ENCODE results near the gene GRIN1. TPM values are rescaled to one million over a fixed set of nuclear protein-coding genes. Genes with fewer than 3 reads are reported as not detected.

The GRIN1 gene
- total RNA-seq, 4 donors from 2014 or later, result 0.14 TPM; not detected in 3

- Histone ChIP-seq H3K4me1 (no peaks in the 10 kb centered on the region), H3K27ac (peak overlapping the region in 1 of 4 donors; percentile 36), H3K9me3 (no peaks in the 10 kb centered on the region), H3K27me3 (peaks cover 31% of the 10 kb centered on the region), H3K4me3 (no peak overlapping the region), H3K36me3 (no peaks in the 10 kb centered on the region)
- peak; percentile 71 for DNase-seq
- intact Hi-C loops (cut with DNase I; ENCODE audit: low total_unique reads) (no loop called here), in situ Hi-C loops (cut with MboI; ENCODE audit: low pct_ligation_motif_present in 1 of 4, low pct_unique_long_range_greater_than_20kb in 1 of 4, low sequenced_read_pairs in 3 of 4) (no loop called here)
- TF ChIP-seq POLR2A (IDR thresholded peaks at IDR 0.05), result no peak
- TF ChIP-seq CTCF (IDR thresholded peaks at IDR 0.05), result no peak
- no peak for TF ChIP-seq EP300 (IDR thresholded peaks at IDR 0.05; ENCODE audit: low read depth)
- no peak for TF ChIP-seq POLR2AphosphoS5 (IDR thresholded peaks at IDR 0.05)
- WGBS, 2 donors (ENCODE audit: low coverage in 1 of 2), result 20 to 25% methylated on average over 2 to 34 of the region's 34 CpGs
Measured at GRCh38 chr9:137150617-137151457, 11.9 kb downstream of the GRIN1 start.

- H3K36me3 ChIP-seq, result no peaks in the 10 kb centered on the region
- intact Hi-C loops (cut with DNase I; ENCODE audit: low total_unique reads), result no loop called here
- no peak overlapping the region for H3K27ac ChIP-seq
- no peak for TF ChIP-seq POLR2AphosphoS5 (IDR thresholded peaks at IDR 0.05)
- no peak for TF ChIP-seq EP300 (IDR thresholded peaks at IDR 0.05; ENCODE audit: low read depth)
- no peak for TF ChIP-seq POLR2A (IDR thresholded peaks at IDR 0.05)
- no peaks in the 10 kb centered on the region for H3K9me3 ChIP-seq
- 93% methylated on average over 7 of the region's 7 CpGs for WGBS, 2 donors (ENCODE audit: low coverage in 1 of 2)
- in situ Hi-C loops (cut with MboI; ENCODE audit: low pct_ligation_motif_present in 1 of 4, low pct_unique_long_range_greater_than_20kb in 1 of 4, low sequenced_read_pairs in 3 of 4), result no loop called here
- DNase-seq, result no peak
- peaks cover 38% of the 10 kb centered on the region for H3K27me3 ChIP-seq
- no peak overlapping the region for H3K4me3 ChIP-seq
- peaks cover 0 to 9% (median 6%) of the 10 kb centered on the region in 4 donors for H3K4me1 ChIP-seq
Measured at GRCh38 chr9:137152844-137153405, 14.0 kb downstream of the GRIN1 start.

GRCh38 chr9:137156567-137157375, 17.8 kb downstream of the GRIN1 start:
- WGBS, 2 donors (ENCODE audit: low coverage in 1 of 2), result 20% methylated on average over 55 of the region's 65 CpGs; no CpG with 5 or more reads in 1 of the 2 donors
- no peaks in the 10 kb centered on the region for H3K9me3 ChIP-seq
- H3K27ac ChIP-seq, result no peak overlapping the region
- intact Hi-C loops (cut with DNase I; ENCODE audit: low total_unique reads), result no loop called here
- TF ChIP-seq CTCF (IDR thresholded peaks at IDR 0.05), result no peak
- no peak for TF ChIP-seq EP300 (IDR thresholded peaks at IDR 0.05; ENCODE audit: low read depth)
- H3K4me1 ChIP-seq, result peaks cover 0 to 12% (median 8%) of the 10 kb centered on the region in 4 donors
- peaks cover 68% of the 10 kb centered on the region for H3K27me3 ChIP-seq
- H3K36me3 ChIP-seq, result no peaks in the 10 kb centered on the region
- no peak overlapping the region for H3K4me3 ChIP-seq
- peak; percentile 32 for DNase-seq
- in situ Hi-C loops (cut with MboI; ENCODE audit: low pct_ligation_motif_present in 1 of 4, low pct_unique_long_range_greater_than_20kb in 1 of 4, low sequenced_read_pairs in 3 of 4), result no loop called here

- no peak overlapping the region for H3K27ac ChIP-seq
- no peak overlapping the region for H3K4me3 ChIP-seq
- no peaks in the 10 kb centered on the region for H3K36me3 ChIP-seq
- no peak for DNase-seq
- H3K4me1 ChIP-seq, result peaks cover 4 to 22% (median 19%) of the 10 kb centered on the region in 4 donors
- in situ Hi-C loops (cut with MboI; ENCODE audit: low pct_ligation_motif_present in 1 of 4, low pct_unique_long_range_greater_than_20kb in 1 of 4, low sequenced_read_pairs in 3 of 4) (no loop called here), intact Hi-C loops (cut with DNase I; ENCODE audit: low total_unique reads) (no loop called here)
- TF ChIP-seq POLR2A (IDR thresholded peaks at IDR 0.05) (no peak), POLR2AphosphoS5 (IDR thresholded peaks at IDR 0.05) (no peak), CTCF (IDR thresholded peaks at IDR 0.05) (no peak), EP300 (IDR thresholded peaks at IDR 0.05; ENCODE audit: low read depth) (no peak)
- 18 to 46% methylated on average over 2 to 19 of the region's 19 CpGs for WGBS, 2 donors (ENCODE audit: low coverage in 1 of 2)
- no peaks in the 10 kb centered on the region for H3K9me3 ChIP-seq
- H3K27me3 ChIP-seq, result peaks cover 78% of the 10 kb centered on the region
Measured at GRCh38 chr9:137157618-137158415, 18.9 kb downstream of the GRIN1 start.
